ENCODE data around the gene LRRC46.

Gene LRRC46

DNA sequence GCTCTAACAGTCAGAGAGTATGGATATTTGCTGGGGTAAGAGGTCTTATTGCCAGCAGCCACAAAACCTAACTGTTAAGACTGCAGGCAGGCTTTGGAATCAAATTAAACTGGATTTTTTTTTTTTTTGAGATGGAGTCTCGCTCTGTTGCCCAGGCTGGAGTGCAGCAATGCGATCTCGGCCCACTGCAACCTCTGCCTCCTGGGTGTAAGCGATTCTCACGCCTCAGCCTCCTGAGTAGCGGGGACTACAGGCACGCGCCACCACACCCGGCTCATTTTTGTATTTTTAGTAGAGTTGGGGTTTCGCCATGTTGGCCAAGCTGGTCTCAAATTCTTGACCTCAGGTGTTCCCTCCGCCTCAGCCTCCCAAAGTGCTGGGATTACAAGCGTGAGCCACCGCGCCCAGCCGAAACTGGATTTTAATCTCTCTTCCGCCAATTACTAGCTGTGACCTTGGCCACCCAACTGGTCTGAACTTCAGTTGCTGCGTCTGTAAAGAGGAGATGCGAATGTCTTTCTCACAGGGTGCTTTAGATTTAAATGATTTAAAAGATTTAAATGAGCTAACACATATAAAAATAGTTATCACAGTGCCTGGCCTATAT, 971 bp upstream of the LRRC46 start:
- no peak for DNase-seq (ENCODE audit: low read depth, low spot score)

- no peak for DNase-seq (ENCODE audit: low read depth, low spot score)
Measured at GRCh38 chr17:47831934-47832327, 461 bp downstream of the LRRC46 start.

DNA sequence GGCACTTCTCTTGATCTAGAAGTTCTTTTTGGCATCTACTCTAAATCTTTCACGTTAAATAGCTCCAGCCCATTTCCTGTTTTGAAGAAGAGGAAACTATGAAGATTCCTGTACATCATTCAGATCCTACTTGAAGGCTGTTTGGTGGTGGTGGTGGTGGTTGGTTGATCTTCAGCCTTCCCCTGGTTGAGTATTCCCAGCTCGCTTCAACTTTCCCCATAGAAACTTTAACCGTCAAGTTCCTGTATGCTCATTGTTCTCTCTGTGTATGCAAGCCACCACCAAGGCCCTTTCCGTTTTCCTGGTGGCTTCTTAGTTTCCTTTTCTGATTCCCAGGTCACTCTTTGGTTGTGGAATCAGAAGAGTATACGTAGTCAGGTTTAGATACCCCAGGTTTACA, 3.3 kb downstream of the LRRC46 start:
- DNase-seq (ENCODE audit: low read depth, low spot score): no peak

DNA sequence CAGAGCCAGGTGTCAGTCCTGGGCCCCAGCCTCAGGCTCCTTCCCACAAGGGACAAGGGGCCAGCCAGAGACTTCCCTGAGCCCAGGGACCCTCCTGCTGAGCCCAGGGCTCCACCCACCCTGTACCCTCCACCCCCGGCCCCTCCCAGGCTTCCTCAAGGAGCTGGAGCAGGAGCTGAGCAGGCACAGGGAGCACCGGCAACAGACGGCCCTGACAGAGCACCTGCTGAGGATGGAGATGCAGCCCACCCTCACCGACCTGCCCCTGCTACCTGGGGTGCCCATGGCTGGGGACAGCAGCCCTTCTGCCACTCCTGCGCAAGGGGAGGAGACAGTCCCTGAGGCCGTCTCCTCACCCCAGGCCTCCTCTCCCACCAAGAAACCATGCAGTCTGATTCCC, 5.1 kb downstream of the LRRC46 start:
- no peak for DNase-seq (ENCODE audit: low read depth, low spot score)

DNA sequence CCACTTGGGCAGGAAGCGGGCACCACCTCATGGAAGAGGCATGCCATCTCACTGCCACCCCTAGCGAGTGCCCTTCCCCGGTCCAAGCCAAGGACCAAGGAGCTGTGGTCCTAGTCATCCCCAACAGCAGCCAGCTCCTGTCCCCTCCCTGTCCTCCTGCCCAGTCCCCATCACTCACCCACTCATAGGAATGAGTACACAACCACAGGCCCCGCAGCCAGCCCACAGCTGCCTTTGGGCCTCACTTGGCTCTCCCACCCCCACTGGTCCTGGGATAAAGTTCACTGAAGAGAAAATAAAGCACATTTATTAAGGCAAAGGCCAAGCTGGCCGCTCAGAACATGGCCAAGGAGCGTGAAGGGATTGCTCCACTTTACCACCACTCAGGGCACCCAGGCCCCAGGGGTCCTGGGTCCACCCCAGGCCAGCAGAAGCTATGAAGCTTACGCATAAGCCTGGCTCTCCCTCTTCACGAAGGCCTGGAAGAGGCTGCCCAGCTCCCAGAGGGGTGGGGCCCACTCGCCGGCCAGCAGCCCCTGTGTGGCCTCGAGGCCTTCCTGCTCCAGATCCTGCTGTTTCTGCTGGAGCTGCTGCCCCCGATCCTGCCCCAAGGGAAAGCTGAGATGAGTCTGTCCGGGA, 6.0 kb downstream of the LRRC46 start:
- no peak for DNase-seq (ENCODE audit: low read depth, low spot score)

DNA sequence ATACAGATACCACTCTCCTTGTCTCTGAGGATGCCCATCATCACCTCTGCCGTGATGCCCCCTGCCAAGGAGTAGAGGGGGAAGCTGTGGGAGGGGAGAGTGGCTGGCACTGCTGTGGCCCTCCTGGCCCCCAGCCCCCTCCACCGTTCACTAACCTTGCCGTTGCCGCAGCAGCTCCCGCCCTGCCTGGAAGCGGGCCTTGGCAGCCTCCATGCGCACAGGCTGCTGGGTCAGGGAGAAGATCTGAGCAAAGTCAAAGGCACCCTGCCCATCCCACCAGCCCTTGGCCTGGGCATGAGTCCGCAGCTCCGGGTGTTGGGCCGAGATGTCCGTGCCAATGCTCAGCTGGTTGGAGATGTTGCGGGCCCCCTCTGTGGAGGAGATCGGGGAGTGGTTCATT, 7.2 kb downstream of the LRRC46 start:
- DNase-seq (ENCODE audit: low read depth, low spot score): no peak

DNA sequence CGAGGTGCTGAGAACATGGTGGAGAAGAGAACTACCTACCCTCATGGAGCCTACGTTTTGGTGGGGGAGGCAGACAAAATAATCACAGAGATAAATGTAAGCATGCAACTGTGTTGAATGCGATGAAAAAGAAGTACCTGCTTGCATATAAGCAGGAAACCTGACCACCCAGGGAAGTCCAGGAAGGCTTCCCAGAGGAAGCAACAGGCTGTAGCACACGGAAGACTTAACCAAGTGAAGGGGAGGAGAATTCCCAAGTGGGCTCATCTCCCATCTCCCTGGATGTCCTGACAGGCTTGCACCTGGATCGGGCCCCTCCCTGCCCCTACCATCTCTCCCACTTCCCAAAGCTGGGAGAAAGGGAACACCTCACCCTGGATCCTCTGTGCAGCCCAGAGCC, 7.6 kb downstream of the LRRC46 start:
- no peak for DNase-seq (ENCODE audit: low read depth, low spot score)

- DNase-seq (ENCODE audit: low read depth, low spot score): no peak
Measured at GRCh38 chr17:47840001-47840741, 8.7 kb downstream of the LRRC46 start.

GRCh38 chr17:47840742-47841487, 9.4 kb downstream of the LRRC46 start, which contains the start of gene SCRN2:
Gene SCRN2 (minus strand): TSS chr17:47841273. CDS start chr17:47840843, 430 bp downstream.
- DNase-seq (ENCODE audit: low read depth, low spot score): no peak

- DNase-seq (ENCODE audit: low read depth, low spot score): no peak
Measured at GRCh38 chr17:47841488-47842291, 10.2 kb downstream of the LRRC46 start.

GRCh38 chr17:47843391-47843730, 11.9 kb downstream of the LRRC46 start:
- DNase-seq (ENCODE audit: low read depth, low spot score): no peak

- DNase-seq (ENCODE audit: low read depth, low spot score): no peak
Measured at GRCh38 chr17:47844227-47844626, 12.8 kb downstream of the LRRC46 start.

- no peak for DNase-seq (ENCODE audit: low read depth, low spot score)
Measured at GRCh38 chr17:47844814-47845715, 13.6 kb downstream of the LRRC46 start.

DNA sequence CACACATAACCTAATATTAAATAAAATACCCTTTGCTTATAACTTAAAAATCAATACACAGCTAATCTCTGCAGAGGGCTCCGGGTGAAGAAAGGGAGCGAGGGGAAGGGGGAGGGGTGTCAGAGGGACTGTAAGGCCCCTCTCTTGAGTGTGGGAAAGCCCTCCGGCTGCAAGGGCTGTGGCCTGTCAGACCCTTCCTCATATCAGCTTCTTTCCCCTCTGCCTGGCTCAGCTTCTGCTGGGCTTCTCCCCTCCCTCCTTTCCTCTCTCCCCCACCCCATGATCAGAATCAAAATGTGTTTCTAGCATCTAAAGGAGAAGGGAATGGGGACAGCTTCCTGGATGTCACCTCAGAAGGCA, 14.2 kb downstream of the LRRC46 start:
- no peak for DNase-seq (ENCODE audit: low read depth, low spot score)

DNA sequence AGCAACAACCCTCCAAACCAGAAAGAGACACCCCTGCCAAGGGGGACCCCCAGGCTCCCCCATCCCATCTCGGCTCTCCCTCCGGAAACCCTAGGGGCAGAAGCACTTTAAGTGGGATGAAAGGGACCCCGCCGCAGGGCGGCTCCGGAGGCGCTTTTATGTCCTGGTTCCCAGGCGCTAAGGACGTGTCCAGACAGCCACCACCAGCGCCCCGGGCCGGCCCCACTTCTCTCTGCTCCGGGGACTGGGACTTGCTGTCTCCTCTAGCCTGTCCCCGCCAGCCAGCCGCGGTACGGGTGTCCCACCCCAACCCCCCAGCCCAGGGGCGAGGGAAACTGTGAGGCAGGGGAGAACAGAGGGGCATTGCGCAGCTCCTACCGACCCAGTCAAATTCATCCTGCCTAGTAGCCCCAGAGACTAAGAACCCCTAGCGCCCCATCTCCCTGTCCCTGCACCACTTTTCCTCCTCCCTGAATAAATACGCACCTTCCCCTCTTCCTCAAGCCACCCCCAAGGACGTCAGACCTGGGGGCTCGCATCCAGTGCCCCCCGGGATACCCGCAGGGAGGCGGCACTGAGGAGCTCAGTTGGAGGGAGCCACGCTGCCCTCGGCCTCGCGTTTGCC, 15.4 kb downstream of the LRRC46 start:
- DNase-seq (ENCODE audit: low read depth, low spot score): no peak

GRCh38 chr17:47847341-47848197, 16.1 kb downstream of the LRRC46 start:
- DNase-seq (ENCODE audit: low read depth, low spot score): no peak

DNA sequence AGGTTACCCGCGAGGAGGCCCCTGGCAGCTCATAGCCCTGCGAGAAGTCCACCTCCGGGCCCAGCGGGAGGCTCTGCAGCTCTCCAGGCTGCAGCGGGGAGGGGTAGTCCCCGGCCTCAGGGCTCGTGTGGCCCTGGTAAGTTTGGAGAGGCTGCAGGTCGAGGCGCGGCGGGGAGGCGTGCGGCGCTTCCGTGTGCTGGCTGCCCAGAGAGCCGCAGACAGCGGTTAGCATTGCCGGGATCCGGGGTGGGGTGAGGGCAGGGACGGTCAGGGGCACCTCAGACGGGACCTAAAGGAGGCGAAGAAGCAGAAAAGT, 16.7 kb downstream of the LRRC46 start:
- no peak for DNase-seq (ENCODE audit: low read depth, low spot score)

DNA sequence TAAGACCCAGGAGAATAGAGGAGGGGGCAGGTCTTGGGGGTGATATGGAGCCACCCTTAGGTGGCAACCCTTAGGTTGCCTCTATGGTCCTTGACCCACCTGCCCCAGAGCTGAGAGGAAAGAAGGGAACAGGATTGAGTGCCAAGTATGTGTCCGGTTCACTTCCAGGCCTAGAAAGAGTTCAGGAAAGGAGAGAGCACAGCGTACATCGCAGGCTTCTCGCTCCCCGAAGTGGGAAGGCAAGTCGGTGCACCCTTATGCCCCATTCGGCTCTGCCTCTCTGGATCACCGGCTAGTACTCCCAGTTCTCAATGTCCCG, 18.9 kb downstream of the LRRC46 start:
- DNase-seq (ENCODE audit: low read depth, low spot score): no peak
